ENCODE results near the gene GRIN2C.
A peak's percentile ranks its signal among the peaks of the same experiment; 100 is the strongest.

GRIN2C gene

GRCh38 chr17:74818291-74818938 is 41.3 kb downstream of the GRIN2C start:
- DNase-seq, result no peak

- no peak for DNase-seq
Measured at GRCh38 chr17:74816905-74817620, 42.6 kb downstream of the GRIN2C start.

GRCh38 chr17:74815550-74816370 is 43.9 kb downstream of the GRIN2C start:
- DNase-seq, result no peak

GRCh38 chr17:74815067-74815466 is 44.6 kb downstream of the GRIN2C start:
- DNase-seq, result no peak

- peak in 1 of 2 experiments; percentile 17 for DNase-seq
Measured at GRCh38 chr17:74814453-74814852, 45.2 kb downstream of the GRIN2C start.

- DNase-seq, result no peak
Measured at GRCh38 chr17:74812109-74813009, 47.3 kb downstream of the GRIN2C start.

GRCh38 chr17:74810699-74811485 is 48.8 kb downstream of the GRIN2C start:
- DNase-seq, result no peak

DNA sequence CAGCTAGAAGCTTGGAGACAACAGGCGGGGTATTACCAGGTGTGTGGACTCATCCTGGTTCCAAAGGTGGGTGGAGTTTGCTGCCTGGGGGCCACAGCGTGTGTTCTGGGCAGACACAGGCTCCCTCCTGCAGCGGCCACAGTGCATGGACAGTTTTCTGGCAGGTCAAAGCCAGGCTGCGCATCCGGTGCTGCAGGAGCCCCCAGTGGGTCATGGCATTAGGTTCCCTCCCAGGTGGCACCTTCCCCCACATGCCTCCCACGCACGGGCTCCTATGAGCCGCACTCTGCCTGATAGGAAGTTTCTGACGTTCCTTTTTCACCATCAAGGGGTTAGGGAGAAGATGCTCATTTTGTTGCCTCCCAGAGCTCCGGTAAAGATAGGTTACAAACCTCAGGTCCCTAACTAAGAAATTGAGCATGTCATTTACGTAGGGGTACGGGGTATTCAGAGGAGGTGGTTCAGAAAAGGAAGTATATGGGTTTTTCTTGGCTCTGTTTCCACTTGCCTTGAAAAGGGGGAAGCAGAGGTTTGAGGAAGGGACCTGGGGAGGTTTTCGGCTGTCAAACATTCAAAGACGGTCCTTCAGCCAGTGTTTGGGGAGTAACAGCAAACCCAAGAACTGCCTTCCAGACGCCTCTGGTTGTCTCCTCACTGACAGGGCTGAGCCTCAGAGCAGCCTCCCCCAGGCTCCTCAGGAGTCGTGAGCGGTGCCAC is 50.8 kb downstream of the GRIN2C start:
- no peak for DNase-seq

- peak; percentile 87 to 89 for DNase-seq
Measured at GRCh38 chr17:74807925-74808324, 51.8 kb downstream of the GRIN2C start.

GRCh38 chr17:74807441-74807840 is 52.2 kb downstream of the GRIN2C start:
- DNase-seq, result no peak

GRCh38 chr17:74806334-74806733 is 53.4 kb downstream of the GRIN2C start:
- DNase-seq, result no peak

- no peak for DNase-seq
Measured at GRCh38 chr17:74805591-74805991, 54.1 kb downstream of the GRIN2C start.

DNA sequence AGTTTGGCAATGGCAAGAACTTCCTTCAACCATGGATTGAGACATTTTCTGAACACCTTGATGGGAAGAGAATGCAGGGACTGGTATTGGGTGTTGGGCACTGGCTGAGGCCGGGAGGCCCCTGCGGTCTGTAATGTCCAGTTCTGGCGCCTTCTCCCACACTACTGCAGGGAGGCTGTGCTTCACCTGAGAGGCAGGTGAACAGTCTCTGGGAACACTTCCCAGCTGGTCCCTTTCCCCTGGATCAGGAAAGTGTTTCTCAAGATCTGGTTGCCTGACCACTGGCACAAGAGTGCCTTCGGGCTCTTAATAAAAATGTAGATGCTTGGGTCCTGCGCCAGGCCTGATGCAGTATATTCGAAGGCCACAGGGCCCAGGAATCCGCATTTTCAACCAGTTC is 55.0 kb downstream of the GRIN2C start:
- no peak for DNase-seq

DNA sequence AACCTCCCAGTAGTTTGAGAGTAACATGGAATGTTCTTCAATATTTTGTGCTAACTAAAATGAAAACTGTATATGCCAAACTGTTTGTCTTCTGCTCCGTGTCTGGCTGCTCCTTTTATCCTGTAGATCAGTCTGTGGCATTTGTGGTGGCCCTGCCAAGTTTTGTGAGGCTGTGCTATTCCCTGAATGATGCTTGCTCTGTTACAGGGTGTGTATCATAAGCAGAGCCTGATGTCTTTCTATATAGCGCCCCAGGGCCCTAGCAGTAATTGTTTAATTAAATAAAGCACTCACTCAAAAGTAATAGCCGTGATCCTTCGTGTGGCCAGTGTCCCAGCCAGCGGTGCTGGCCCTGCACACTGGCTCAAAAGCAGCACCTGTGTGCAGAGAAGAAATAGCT is 55.7 kb downstream of the GRIN2C start:
- DNase-seq, result no peak

- no peak for DNase-seq
Measured at GRCh38 chr17:74803388-74803930, 56.2 kb downstream of the GRIN2C start.

- no peak for DNase-seq
Measured at GRCh38 chr17:74801896-74802295, 57.8 kb downstream of the GRIN2C start.

DNA sequence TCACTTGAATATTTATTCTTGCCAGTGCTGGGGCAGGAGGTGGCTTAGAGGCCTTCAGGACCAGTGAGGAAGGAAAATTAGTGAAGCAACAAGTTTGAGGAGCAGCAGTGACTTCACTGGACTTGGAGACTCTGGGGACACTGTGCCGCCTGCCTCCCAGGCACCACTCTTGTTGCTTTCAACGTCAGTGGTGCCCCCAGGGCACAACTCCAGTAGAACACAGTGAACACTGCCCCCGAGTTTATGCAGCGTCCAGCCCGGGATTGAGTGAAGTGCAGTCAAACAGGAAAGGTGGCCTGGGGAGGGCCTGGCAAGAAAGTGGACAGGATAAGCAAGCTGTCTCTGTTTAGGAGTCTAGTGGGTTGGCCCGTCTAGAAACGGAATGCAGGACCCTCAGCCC is 59.2 kb downstream of the GRIN2C start:
- DNase-seq, result no peak

DNA sequence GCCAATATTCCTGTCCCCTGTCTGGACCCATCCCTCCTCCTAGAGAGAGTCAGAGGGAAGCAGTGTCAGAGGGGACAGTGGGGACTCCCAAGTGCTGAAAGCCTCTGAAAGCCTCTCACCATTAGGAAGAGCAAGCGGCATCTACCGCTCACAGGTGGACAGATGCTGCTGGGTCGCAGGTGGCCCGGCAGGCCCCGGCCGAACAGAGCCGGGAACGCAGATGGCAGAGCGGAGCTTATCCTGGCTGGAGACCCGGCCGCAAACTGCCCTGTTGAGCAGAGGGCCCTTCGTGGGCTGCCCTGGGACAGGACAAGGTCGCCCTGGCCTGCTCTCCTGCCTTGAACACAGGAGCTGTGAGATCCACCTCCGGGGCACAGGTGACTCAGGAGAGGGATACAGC is 60.6 kb downstream of the GRIN2C start:
- no peak for DNase-seq

- no peak for DNase-seq
Measured at GRCh38 chr17:74798239-74798707, 61.4 kb downstream of the GRIN2C start.

GRCh38 chr17:74797824-74798223 is 61.9 kb downstream of the GRIN2C start:
- DNase-seq, result no peak

DNA sequence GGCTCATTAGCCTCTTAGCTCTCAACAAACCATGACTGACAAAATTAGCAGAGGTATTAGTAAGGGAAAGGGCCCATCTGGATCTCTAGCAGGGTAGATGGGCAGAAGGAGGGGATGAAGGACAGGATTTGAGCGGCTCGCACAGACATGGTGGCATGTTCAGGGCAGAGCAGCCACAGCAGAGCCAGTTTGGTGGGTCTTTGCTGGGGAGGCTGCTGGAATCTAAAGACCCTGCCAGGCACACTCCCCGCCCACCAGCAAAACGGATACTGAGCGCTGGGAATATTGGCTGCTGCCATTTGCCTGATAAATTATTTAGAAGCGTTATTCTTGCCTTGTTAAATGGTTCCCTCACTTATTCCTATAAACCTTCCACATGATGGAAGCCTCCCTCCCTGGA is 62.8 kb downstream of the GRIN2C start:
- DNase-seq, result no peak
